ENCODE data around the gene COPS7B. TPM values are rescaled to one million over a fixed set of nuclear protein-coding genes. Genes with fewer than 3 reads are reported as not detected.

The COPS7B gene
- 60.5 and 92.7 TPM in 2 replicates for polyA plus RNA-seq (2012; rRNA removed)
- polyA plus RNA-seq (2012; cell fraction: cytosol; rRNA removed): 41.7 and 55.3 TPM in 2 replicates
- 223 and 297 TPM in 2 replicates for polyA plus RNA-seq (2012; cell fraction: nucleus; rRNA removed)

- H3K4me3 ChIP-seq (ENCODE audit: low read depth in 2 of 2, low read length in 1 of 2): peak within 1 kb of the TSS; percentile 89 to 90
- no peaks in the 10 kb centered on the region for H3K9me2 ChIP-seq
- H3K79me2 ChIP-seq (ENCODE audit: insufficient read depth): peaks cover 71% of the 10 kb centered on the region
- CTCF ChIA-PET: interaction anchor here (0.7 to 3.4 kb wide), 7 partner anchors 9 to 80 kb away, joined by 3 to 25 read pairs (median 6); no protein-coding TSS in a partner anchor
- peak within 1 kb of the TSS; percentile 99 for H2AFZ ChIP-seq (ENCODE audit: low read depth)
- POLR2A ChIA-PET: interaction anchor here (0.8 kb wide), 1 partner anchor 53 kb away, joined by 3 read pairs; no protein-coding TSS in a partner anchor
- no peaks in the 10 kb centered on the region for H3K27me3 ChIP-seq (ENCODE audit: insufficient read depth)
- H3K4me2 ChIP-seq: peak within 1 kb of the TSS; percentile 89
- peak; percentile 92 for DNase-seq
- H3K36me3 ChIP-seq (replicated peaks in 1 of 2; ENCODE audit: control insufficient read depth in 1 of 2, insufficient read depth in 2 of 2, low read length in 1 of 2): peaks cover 13 to 24% of the 10 kb centered on the region in 2 experiments
- peaks cover 17% of the 10 kb centered on the region; the same call in 1 of the 2 replicates for H4K20me1 ChIP-seq (ENCODE audit: insufficient read depth)
- peaks cover 16 to 23% of the 10 kb centered on the region in 2 experiments; a peak in 3 of 4 replicates for H3K4me1 ChIP-seq (ENCODE audit: control insufficient read depth in 1 of 2, insufficient read depth in 2 of 2, low read depth in 1 of 2, low read length in 1 of 2)
- peak within 1 kb of the TSS; percentile 68 for H3K9ac ChIP-seq
- H3K9me3 ChIP-seq: no peaks in the 10 kb centered on the region
- no peaks in the 10 kb centered on the region for H3F3A ChIP-seq (replicated peaks; ENCODE audit: insufficient read depth)
- WGBS (ENCODE audit: low lambda C conversion rate): 5% methylated on average over 38 of the region's 69 CpGs
- peak within 1 kb of the TSS in 1 of 2 experiments; percentile 72; a peak in 3 of 4 replicates for H3K27ac ChIP-seq (ENCODE audit: low read depth in 2 of 2, low read length in 1 of 2)
- TF ChIP-seq CTCF (IDR thresholded peaks at IDR 0.05): peak; percentile 66
- peak; percentile 24; the same call in 1 of the 2 replicates for TF ChIP-seq FOSL2 (IDR thresholded peaks at IDR 0.05; ENCODE audit: borderline replicate concordance, low read depth)
- no peak for TF ChIP-seq TEAD4 (IDR thresholded peaks at IDR 0.05; ENCODE audit: borderline replicate concordance, insufficient read depth)
- peak; percentile 68; the same call in 1 of the 2 replicates for TF ChIP-seq FOXJ3 (CRISPR knock-in tag; IDR thresholded peaks at IDR 0.05)
- peak; percentile 73 for TF ChIP-seq MXI1 (IDR thresholded peaks at IDR 0.05; ENCODE audit: low read depth, low read length)
- no peak for TF ChIP-seq TCF12 (IDR thresholded peaks at IDR 0.05)
- no peak for TF ChIP-seq USF2 (IDR thresholded peaks at IDR 0.05; ENCODE audit: borderline replicate concordance, low read depth, low read length)
- no peak for TF ChIP-seq ZBTB33 (IDR thresholded peaks at IDR 0.05; ENCODE audit: borderline replicate concordance, low read depth)
- TF ChIP-seq MAX (IDR thresholded peaks at IDR 0.05; ENCODE audit: low read depth): peak; percentile 68
- TF ChIP-seq SIN3A (IDR thresholded peaks at IDR 0.05; ENCODE audit: borderline replicate concordance, low read depth, low read length): peak; percentile 91; the same call in 1 of the 2 replicates
- TF ChIP-seq RFX5 (IDR thresholded peaks at IDR 0.05; ENCODE audit: low read length): no peak
- peak in 1 of 2 experiments; percentile 21; a peak in 1 of 4 replicates for TF ChIP-seq EP300 (IDR thresholded peaks at IDR 0.05; ENCODE audit: borderline replicate concordance in 1 of 2, low read depth in 1 of 2, low read length in 1 of 2)
- TF ChIP-seq NRF1 (IDR thresholded peaks at IDR 0.05; ENCODE audit: low read depth, low read length): no peak
- TF ChIP-seq SMC3 (IDR thresholded peaks at IDR 0.05; ENCODE audit: low read depth, low read length): no peak; the same call in 1 of the 2 replicates
- TF ChIP-seq YY1 (IDR thresholded peaks at IDR 0.05; ENCODE audit: low read depth): peak; percentile 94
- TF ChIP-seq POLR2AphosphoS5 (IDR thresholded peaks at IDR 0.05; ENCODE audit: low read depth, low read length): peak; percentile 59
- TF ChIP-seq FOXM1 (IDR thresholded peaks at IDR 0.05; ENCODE audit: low read depth): no peak
- TF ChIP-seq GABPA (IDR thresholded peaks at IDR 0.05; ENCODE audit: low read depth): peak; percentile 90
- TF ChIP-seq EZH2phosphoT487 (IDR thresholded peaks at IDR 0.05; ENCODE audit: borderline replicate concordance, low read depth): no peak
- no peak for TF ChIP-seq NFIC (IDR thresholded peaks at IDR 0.05; ENCODE audit: borderline replicate concordance)
- no peak; the same call in 1 of the 2 replicates for TF ChIP-seq RAD21 (IDR thresholded peaks at IDR 0.05; ENCODE audit: low read length)
- TF ChIP-seq RCOR1 (IDR thresholded peaks at IDR 0.05; ENCODE audit: low read length): no peak
- TF ChIP-seq USF1 (IDR thresholded peaks at IDR 0.05; ENCODE audit: borderline replicate concordance, low read depth): peak; percentile 65; the same call in 1 of the 2 replicates
- TF ChIP-seq RXRA (IDR thresholded peaks at IDR 0.05; ENCODE audit: borderline replicate concordance, low read depth): no peak
- no peak for TF ChIP-seq JUND (IDR thresholded peaks at IDR 0.05)
- peak; percentile 97 for TF ChIP-seq TAF1 (IDR thresholded peaks at IDR 0.05; ENCODE audit: borderline replicate concordance, low read depth, low read length)
- peak; percentile 90 for TF ChIP-seq CHD2 (IDR thresholded peaks at IDR 0.05; ENCODE audit: low read length, partially characterized antibody)
These were observed at the start of gene COPS7B for GRCh38 chr2:231786177-231786916. Gene COPS7B, plus strand, starts transcription at chr2:231786445. Its CDS starts 2,126 bp downstream, at chr2:231788571.

Data from SK-N-SH (cell line).